IMR-90 (cell line): ENCODE data around the gene PLEKHD1. TPM values are rescaled to one million over a fixed set of nuclear protein-coding genes. Genes with fewer than 3 reads are reported as not detected.
A peak's percentile ranks its signal among the peaks of the same experiment; 100 is the strongest.

Experiments used
- ATAC-seq: fragments of 200-7000 bp; cut with Tn5 transposase; 2 replicates; pipeline ENCODE4 v1.9.1; 2020; ENCODE audit warnings: low read depth, mild to moderate bottlenecking, moderate library complexity
- BruUV-seq: library from RNA; stranded (reverse); fragments of 400-500 nt; replicated peaks from 2 replicates; lab custom pipeline; 2021; lab: Mats Ljungman, UMichigan
- CTCF ChIA-PET: fragments of 300-600 bp; formaldehyde crosslinking; extraction: SDS; loops from one replicate; lab custom pipeline; 2021; ENCODE audit warnings: antibody characterized with exemption; lab: Yijun Ruan, JAX
- POLR2A ChIA-PET: fragments of 300-600 bp; sonication (Branson Sonifier 250); formaldehyde crosslinking; loops from one replicate; lab custom pipeline; 2022; ENCODE audit warnings: antibody characterized with exemption; ENCODE audit not compliant: unreplicated experiment; lab: Charles Lee
- DNase-seq: peaks from one replicate; pipeline ENCODE4 v3.0.0; 2013
- H2AFZ ChIP-seq: replicated peaks from 2 replicates; pipeline ENCODE3; 2013; ENCODE audit warnings: low read length, mild to moderate bottlenecking; ENCODE audit not compliant: poor library complexity
- H2AK5ac ChIP-seq: 2 replicates; pipeline ENCODE4 v1.6.1; 2013; ENCODE audit warnings: low read depth, low read length, inconsistent platforms
- H2AK9ac ChIP-seq: replicated peaks from 2 replicates; pipeline ENCODE3; 2013; ENCODE audit warnings: mild to moderate bottlenecking, low read depth, low read length, moderate library complexity; ENCODE audit not compliant: poor library complexity
- H2BK120ac ChIP-seq: 2 replicates; pipeline ENCODE4 v1.6.1; 2013; ENCODE audit warnings: low read depth, low read length, inconsistent platforms
- H2BK15ac ChIP-seq: 3 replicates; pipeline ENCODE4 v1.6.1; 2013; ENCODE audit warnings: low read depth, low read length, inconsistent platforms
- H2BK20ac ChIP-seq: 2 replicates; pipeline ENCODE4 v1.6.1; 2013; ENCODE audit warnings: low read depth, mild to moderate bottlenecking, inconsistent platforms, low read length, moderate library complexity
- H2BK5ac ChIP-seq: 2 replicates; pipeline ENCODE4 v1.6.1; 2013; ENCODE audit warnings: mild to moderate bottlenecking, low read depth, low read length, inconsistent platforms; ENCODE audit not compliant: poor library complexity, severe bottlenecking
- H3K14ac ChIP-seq: replicated peaks from 2 replicates; pipeline ENCODE4 v1.6.1; 2013; ENCODE audit warnings: low read depth, low read length, inconsistent platforms
- H3K18ac ChIP-seq: 2 replicates; pipeline ENCODE4 v1.6.1; 2013; ENCODE audit warnings: low read depth, low read length, control low read depth
- H3K23ac ChIP-seq: 2 replicates; pipeline ENCODE4 v1.6.1; 2013; ENCODE audit warnings: low read depth, low read length, inconsistent platforms
- H3K27ac ChIP-seq: 2 replicates; pipeline ENCODE4 v1.5.1; 2013; ENCODE audit warnings: mild to moderate bottlenecking, control low read depth, low read length; ENCODE audit not compliant: insufficient read depth
- H3K27me3 ChIP-seq: 2 replicates; pipeline ENCODE4 v1.6.1; 2013; ENCODE audit warnings: low read length; ENCODE audit not compliant: control insufficient read depth, insufficient read depth
- H3K36me3 ChIP-seq: 2 replicates; pipeline ENCODE4 v1.6.1; 2013; ENCODE audit warnings: low read length, mixed read lengths; ENCODE audit not compliant: control insufficient read depth, insufficient read depth
- H3K4ac ChIP-seq: 2 replicates; pipeline ENCODE4 v1.6.1; 2013; ENCODE audit warnings: low read depth, low read length, inconsistent platforms
- H3K4me1 ChIP-seq: 2 replicates; pipeline ENCODE4 v1.6.1; 2013; ENCODE audit warnings: low read length, mixed read lengths; ENCODE audit not compliant: control insufficient read depth, insufficient read depth
- H3K4me2 ChIP-seq: 2 replicates; pipeline ENCODE4 v1.6.1; 2013; ENCODE audit warnings: low read depth, mild to moderate bottlenecking, control low read depth, low read length, moderate library complexity
- H3K4me3 ChIP-seq: 2 replicates; pipeline ENCODE4 v1.5.1; 2013; ENCODE audit warnings: low read depth, mild to moderate bottlenecking, control low read depth, low read length, moderate library complexity; ENCODE audit not compliant: insufficient read depth
- H3K56ac ChIP-seq: 2 replicates; pipeline ENCODE4 v1.6.1; 2013; ENCODE audit warnings: low read length, inconsistent platforms; ENCODE audit not compliant: insufficient read depth; ENCODE audit errors: extremely low read depth
- H3K79me1 ChIP-seq, 2 experiments: 2 replicates each; pipeline ENCODE4 v1.6.1; 2013; ENCODE audit warnings: low read length in 2 of 2, inconsistent platforms in 1 of 2, low read depth in 1 of 2
- H3K9ac ChIP-seq: 2 replicates; pipeline ENCODE4 v1.6.1; 2013; ENCODE audit warnings: low read depth, low read length, control low read depth
- H3K9me1 ChIP-seq: 2 replicates; pipeline ENCODE4 v1.6.1; 2013; ENCODE audit warnings: low read length, inconsistent platforms; ENCODE audit not compliant: insufficient read depth
- H3K9me3 ChIP-seq: 2 replicates; pipeline ENCODE4 v1.6.1; 2013; ENCODE audit warnings: low read length; ENCODE audit not compliant: control insufficient read depth, insufficient read depth
- H4K20me1 ChIP-seq: 2 replicates; pipeline ENCODE4 v1.6.1; 2013; ENCODE audit warnings: low read length, inconsistent platforms; ENCODE audit not compliant: insufficient read depth
- H4K5ac ChIP-seq: 2 replicates; pipeline ENCODE4 v1.6.1; 2013; ENCODE audit warnings: mild to moderate bottlenecking, low read depth, low read length, control low read depth
- H4K8ac ChIP-seq, 2 experiments: 2 replicates each; pipeline ENCODE4 v1.6.1; 2013; ENCODE audit warnings: low read depth in 2 of 2, low read length in 2 of 2, control low read depth in 1 of 2, inconsistent platforms in 1 of 2
- H4K91ac ChIP-seq: 2 replicates; pipeline ENCODE4 v1.6.1; 2013; ENCODE audit warnings: low read depth, low read length, inconsistent platforms; ENCODE audit not compliant: insufficient read depth
- CEBPB ChIP-seq: IDR thresholded peaks from 2 replicates; pipeline ENCODE4 v1.6.1; 2012; ENCODE audit warnings: low read depth, low read length, improper control_type of control experiment
- RCOR1 ChIP-seq: IDR thresholded peaks from 2 replicates; pipeline ENCODE4 v1.6.1; 2012; ENCODE audit warnings: mild to moderate bottlenecking, low read length, improper control_type of control experiment; ENCODE audit not compliant: insufficient replicate concordance
- WGBS, 2 experiments: methylation state at CpG; one replicate each; pipeline versions ENCODE4 v1.1.5 to v1.1.7; 2013; ENCODE audit warnings: missing lambda C conversion rate in 2 of 2; ENCODE audit not compliant: insufficient read length in 1 of 2; ENCODE audit errors: extremely low coverage in 2 of 2; 5-methylcytosine and 5-hydroxymethylcytosine counted together
- dilution Hi-C: fragments of 300-500 bp; cut with HindIII; formaldehyde crosslinking; loops from one replicate; pipeline ENCODE4 v1.14.3; 2018; ENCODE audit warnings: low sequenced_read_pairs; ENCODE audit not compliant: unreplicated experiment
- in situ Hi-C: fragments of 300-500 bp; cut with MboI; formaldehyde crosslinking; loops from 3 replicates; pipeline ENCODE4 v1.14.3; 2019; ENCODE audit warnings: low sequenced_read_pairs, inconsistent platforms, mixed read lengths
- intact Hi-C: fragments of 100-400 bp; cut with micrococcal nuclease; formaldehyde crosslinking; loops from 2 replicates; pipeline ENCODE4 v1.10.0; 2022
- polyA plus RNA-seq, 3 experiments: library from polyadenylated mRNA; depleted of rRNA; stranded (reverse); fragments of >200 nt; gene quantifications; 2 replicates each; pipeline ENCODE4 v1.2.3, GENCODE V29; 2012; ENCODE audit warnings: low replicate concordance in 1 of 3
- total RNA-seq: library from RNA; depleted of rRNA; stranded (reverse); fragments of >200 nt; gene quantifications from 2 replicates; pipeline ENCODE4 v1.2.3, GENCODE V29; 2012

PLEKHD1 gene
- total and polyA plus RNA-seq, 2 of the 4 experiments (the other 2 are of a cell fraction), result under 0.01 TPM; not detected in 1

DNA sequence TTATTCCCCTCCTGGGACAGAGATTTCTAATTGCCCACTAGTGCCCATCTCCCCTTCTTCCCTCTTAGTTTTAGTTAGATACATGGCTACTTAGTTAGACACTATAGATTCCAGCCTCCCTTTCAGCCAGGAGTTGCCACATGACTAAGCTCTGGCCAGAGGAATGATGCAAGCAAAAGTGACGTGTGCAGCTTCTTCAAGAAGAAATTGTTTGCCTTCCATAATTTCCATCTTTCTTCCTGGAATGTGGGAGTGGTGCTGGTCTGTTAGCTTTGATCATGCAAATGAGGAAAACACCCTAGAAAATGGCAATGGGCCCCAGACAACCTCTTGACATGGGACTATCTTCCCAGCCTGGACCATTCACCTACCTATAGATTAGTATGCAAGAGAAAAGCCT lies 68.7 kb downstream of the PLEKHD1 start:
- Histone ChIP-seq H2BK5ac (no peak overlapping the region), H3K56ac (no peak overlapping the region), H3K9me1 (no peaks in the 10 kb centered on the region), H3K4me2 (no peak overlapping the region), H3K23ac (no peak overlapping the region), H3K9me3 (no peaks in the 10 kb centered on the region; the same call in 1 of the 2 replicates), H2AK9ac (no peak overlapping the region), H2BK15ac (no peak overlapping the region), H2BK120ac (no peak overlapping the region), H4K5ac (no peak overlapping the region), H3K18ac (no peak overlapping the region), H4K91ac (no peak overlapping the region), H4K20me1 (no peaks in the 10 kb centered on the region), H2BK20ac (no peak overlapping the region), H3K4me1 (no peaks in the 10 kb centered on the region), H2AFZ (no peak overlapping the region), H3K14ac (no peak overlapping the region), H3K79me1 (no peaks in the 10 kb centered on the region), H3K36me3 (no peaks in the 10 kb centered on the region), H2AK5ac (no peak overlapping the region), H3K27me3 (peaks cover 40% of the 10 kb centered on the region), H3K4ac (no peak overlapping the region), H3K9ac (no peak overlapping the region), H3K4me3 (no peak overlapping the region), H4K8ac (no peak overlapping the region), H3K27ac (no peak overlapping the region)
- dilution Hi-C loops, result no loop called here
- POLR2A ChIA-PET, result no interaction called here
- intact Hi-C loops, result no loop called here
- no CpG with 5 or more reads among the region's 1 CpG for WGBS, 2 experiments
- DNase-seq (peak; percentile 75), ATAC-seq (peak; percentile 70)
- in situ Hi-C loops, result no loop called here
- TF ChIP-seq RCOR1, result no peak
- TF ChIP-seq CEBPB, result peak; percentile 85
- CTCF ChIA-PET, result interaction anchor here (0.6 kb wide), 1 partner anchor 64 kb away, joined by 5 read pairs; no protein-coding TSS in a partner anchor
- no TSS peak for BruUV-seq
